B cell (primary cell): ENCODE results near the gene RNF220. TPM values are rescaled to one million over a fixed set of nuclear protein-coding genes. Genes with fewer than 3 reads are reported as not detected.

ENCODE experiments used
- ATAC-seq: fragments of 200-7000 bp; cut with Tn5 transposase; one replicate; pipeline ENCODE4 v1.10.0; 2021; ENCODE audit warnings: low read depth, mild to moderate bottlenecking, moderate number of reproducible peaks, moderate library complexity
- CTCF ChIA-PET: fragments of 350-600 bp; sonication (Branson Sonifier 250); formaldehyde crosslinking; loops from one replicate; lab custom pipeline; 2021; ENCODE audit warnings: antibody characterized with exemption, inconsistent platforms; lab: Charles Lee
- POLR2A ChIA-PET: fragments of 350-600 bp; sonication (Branson Sonifier 250); formaldehyde crosslinking; loops from one replicate; lab custom pipeline; 2021; ENCODE audit warnings: antibody characterized with exemption; lab: Charles Lee
- DNase-seq: peaks from one replicate; pipeline ENCODE4 v3.0.0; 2013
- H2AFZ ChIP-seq: 2 replicates; pipeline ENCODE4 v1.6.1; 2012; ENCODE audit warnings: mild to moderate bottlenecking, low read depth, low read length; ENCODE audit not compliant: insufficient read depth, poor library complexity, severe bottlenecking
- H3K27ac ChIP-seq, 2 donors: 1 replicate in 1 of 2; 2 replicates in 1 of 2; pipeline ENCODE4 v1.5.1; 2012 to 2013; ENCODE audit warnings: low read length in 2 of 2, mild to moderate bottlenecking in 2 of 2, moderate library complexity in 1 of 2
- H3K27me3 ChIP-seq, 4 experiments: fragments of 200-600 bp in 1 of 4; sonication (generic) in 1 of 4; replicated peaks in 1 of 4; 1 replicate in 2 of 4; 2 replicates in 2 of 4; pipeline versions ENCODE4 v1.6.1 to v1.7.0; 2013 to 2016; ENCODE audit warnings: low read length in 3 of 4, mild to moderate bottlenecking in 2 of 4, mixed read lengths in 1 of 4, moderate library complexity in 1 of 4; ENCODE audit not compliant: insufficient read depth in 4 of 4, control insufficient read depth in 3 of 4; ENCODE audit errors: control extremely low read depth in 1 of 4
- H3K36me3 ChIP-seq, 2 experiments: replicated peaks in 1 of 2; 1 replicate in 1 of 2; 2 replicates in 1 of 2; pipeline versions ENCODE4 v1.6.1 to v1.7.1; 2013; ENCODE audit warnings: low read length in 1 of 2; ENCODE audit not compliant: insufficient read depth in 2 of 2, control insufficient read depth in 1 of 2; ENCODE audit errors: control extremely low read depth in 1 of 2, extremely low read depth in 1 of 2
- H3K4me1 ChIP-seq, 2 donors: fragments of 200-600 bp in 1 of 2; sonication (generic) in 1 of 2; 1 replicate in 1 of 2; 2 replicates in 1 of 2; pipeline versions ENCODE4 v1.5.1 to v1.6.1; 2013 to 2017; ENCODE audit warnings: low read length in 2 of 2; ENCODE audit not compliant: control insufficient read depth in 2 of 2, insufficient read depth in 2 of 2
- H3K4me2 ChIP-seq: replicated peaks from 2 replicates; pipeline ENCODE3; 2012; ENCODE audit warnings: mild to moderate bottlenecking, low read depth, low read length; ENCODE audit not compliant: poor library complexity, severe bottlenecking
- H3K4me3 ChIP-seq, 5 experiments: fragments of 200-600 bp in 1 of 5; sonication (generic) in 1 of 5; 1 replicate in 3 of 5; 2 replicates in 2 of 5; pipeline versions ENCODE4 v1.5.1 to v1.7.0; 2011 to 2016; ENCODE audit warnings: low read length in 4 of 5, mild to moderate bottlenecking in 4 of 5, low read depth in 2 of 5, control low read depth in 1 of 5, moderate library complexity in 1 of 5; ENCODE audit not compliant: insufficient read depth in 1 of 5; ENCODE audit errors: control extremely low read depth in 1 of 5, extremely low read depth in 1 of 5
- H3K79me2 ChIP-seq: fragments of 200-600 bp; sonication (generic); one replicate; pipeline ENCODE4 v1.6.0; 2016; ENCODE audit warnings: low read length; ENCODE audit not compliant: control insufficient read depth, insufficient read depth
- H3K9ac ChIP-seq: fragments of 200-600 bp; sonication (generic); 2 replicates; pipeline ENCODE4 v1.6.1; 2017; ENCODE audit warnings: mild to moderate bottlenecking, low read length, moderate library complexity
- H3K9me3 ChIP-seq, 3 donors: one replicate each; pipeline versions ENCODE4 v1.6.1 to v1.7.1; 2013; ENCODE audit warnings: low read length in 2 of 3; ENCODE audit not compliant: control insufficient read depth in 2 of 3, insufficient read depth in 1 of 3; ENCODE audit errors: control extremely low read depth in 1 of 3
- H4K20me1 ChIP-seq: 2 replicates; pipeline ENCODE4 v1.6.0; 2012; ENCODE audit warnings: mild to moderate bottlenecking, low read length; ENCODE audit not compliant: insufficient read depth, control insufficient read depth, poor library complexity, severe bottlenecking
- H3K27ac Mint-ChIP-seq: one replicate; pipeline ENCODE4 v1.8.0; 2021; ENCODE audit warnings: mixed read lengths
- H3K27me3 Mint-ChIP-seq: one replicate; pipeline ENCODE4 v1.8.0; 2021; ENCODE audit warnings: mixed read lengths
- H3K4me1 Mint-ChIP-seq: one replicate; pipeline ENCODE4 v1.8.0; 2021; ENCODE audit warnings: mixed read lengths
- H3K4me3 Mint-ChIP-seq: one replicate; pipeline ENCODE4 v1.8.0; 2021; ENCODE audit warnings: mixed read lengths
- H3K9me3 Mint-ChIP-seq: one replicate; pipeline ENCODE4 v1.8.0; 2022; ENCODE audit warnings: mixed read lengths; ENCODE audit not compliant: insufficient read depth
- EZH2 ChIP-seq: IDR thresholded peaks from 2 replicates; pipeline ENCODE4 v1.6.1; 2012; ENCODE audit warnings: borderline replicate concordance, low read depth, mild to moderate bottlenecking, moderate library complexity, low read length; ENCODE audit not compliant: insufficient read depth, poor library complexity, severe bottlenecking
- WGBS: methylation state at CpG from one replicate; pipeline ENCODE4 v1.1.5; 2013; ENCODE audit warnings: missing lambda C conversion rate; ENCODE audit not compliant: insufficient coverage; 5-methylcytosine and 5-hydroxymethylcytosine counted together
- intact Hi-C: fragments of 100-400 bp; cut with micrococcal nuclease; formaldehyde crosslinking; loops from one replicate; pipeline ENCODE4 v1.10.0; 2022
- polyA plus RNA-seq: library from polyadenylated mRNA; depleted of rRNA; stranded (reverse); fragments of >200 nt; gene quantifications from 2 replicates; pipeline ENCODE4 v1.2.3, GENCODE V29; 2012
- total RNA-seq, 2 donors: library from RNA; stranded (reverse); fragments of 120-200 nt in 1 of 2; gene quantifications; 1 replicate in 1 of 2; 2 replicates in 1 of 2; pipeline versions ENCODE4 v1.2.3 to v1.2.4, GENCODE V29; 2013 to 2022
- TF ChIP-seq, protein P1 (sequence below): fragments of 200-600 bp; IDR thresholded peaks from one replicate; pipeline ENCODE4 v1.8.0; 2022; ENCODE audit warnings: antibody characterized with exemption, mild to moderate bottlenecking

The RNF220 gene
- total and polyA plus RNA-seq, 2 donors (not counting 1 experiment from before 2014, with no cell fraction given), result 115 to 141 TPM

DNA sequence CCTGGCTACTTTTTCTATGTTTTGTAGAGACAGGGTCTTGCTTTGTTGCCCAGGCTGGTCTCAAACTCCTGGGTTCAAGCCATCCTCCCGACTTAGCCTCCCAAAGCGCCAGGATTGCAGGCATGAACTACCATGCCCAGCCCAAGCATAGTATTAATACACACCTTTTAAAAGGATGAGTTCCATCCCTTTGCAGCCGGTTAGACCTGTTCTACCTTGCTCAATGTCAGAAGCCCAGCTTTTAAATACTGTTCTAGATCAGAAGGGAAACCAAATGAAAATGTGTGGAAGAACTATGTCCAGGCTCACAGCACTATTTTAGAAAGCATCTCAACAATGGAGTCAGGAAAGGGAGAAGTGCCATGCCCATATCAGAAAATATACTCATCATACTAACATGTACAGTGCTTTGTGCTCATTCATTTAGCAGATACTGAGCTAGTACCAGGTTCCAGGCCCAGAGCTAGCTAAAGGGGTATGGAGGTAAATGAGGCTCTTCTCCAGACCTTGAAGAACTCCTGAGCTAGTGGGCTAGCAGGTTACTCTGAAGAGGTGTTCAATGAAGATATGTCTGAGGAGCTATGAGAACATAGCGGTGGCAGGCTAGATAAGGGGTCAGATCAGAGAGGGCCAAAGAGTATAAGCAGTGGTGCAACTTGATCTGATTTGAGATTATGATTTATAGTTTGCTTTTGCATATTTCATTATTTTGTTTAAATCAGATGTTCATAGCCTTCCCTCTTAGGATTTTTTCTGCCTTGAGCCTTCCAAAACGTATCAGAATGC, 78.2 kb downstream of the RNF220 start:
- Histone ChIP-seq H3K36me3 (no peaks in the 10 kb centered on the region), H3K27ac (no peak overlapping the region), H3K4me1 (no peaks in the 10 kb centered on the region), H2AFZ (no peak overlapping the region), H4K20me1 (no peaks in the 10 kb centered on the region), H3K9ac (no peak overlapping the region), H3K27me3 (peaks cover 0 to 22% (median 3%) of the 10 kb centered on the region in 4 experiments), H3K79me2 (no peaks in the 10 kb centered on the region), H3K9me3 (no peaks in the 10 kb centered on the region), H3K4me2 (no peak overlapping the region), H3K4me3 (no peak overlapping the region)
- ChIA-PET POLR2A (no interaction called here), CTCF (interaction anchor here (0.5 kb wide), 1 partner anchor 20 kb away, joined by 3 read pairs; no protein-coding TSS in a partner anchor)
- peaks cover 34% of the 10 kb centered on the region for H3K27me3 Mint-ChIP-seq
- no peaks in the 10 kb centered on the region for H3K9me3 Mint-ChIP-seq
- TF ChIP-seq EZH2, result no peak
- TF ChIP-seq, protein P1, sequence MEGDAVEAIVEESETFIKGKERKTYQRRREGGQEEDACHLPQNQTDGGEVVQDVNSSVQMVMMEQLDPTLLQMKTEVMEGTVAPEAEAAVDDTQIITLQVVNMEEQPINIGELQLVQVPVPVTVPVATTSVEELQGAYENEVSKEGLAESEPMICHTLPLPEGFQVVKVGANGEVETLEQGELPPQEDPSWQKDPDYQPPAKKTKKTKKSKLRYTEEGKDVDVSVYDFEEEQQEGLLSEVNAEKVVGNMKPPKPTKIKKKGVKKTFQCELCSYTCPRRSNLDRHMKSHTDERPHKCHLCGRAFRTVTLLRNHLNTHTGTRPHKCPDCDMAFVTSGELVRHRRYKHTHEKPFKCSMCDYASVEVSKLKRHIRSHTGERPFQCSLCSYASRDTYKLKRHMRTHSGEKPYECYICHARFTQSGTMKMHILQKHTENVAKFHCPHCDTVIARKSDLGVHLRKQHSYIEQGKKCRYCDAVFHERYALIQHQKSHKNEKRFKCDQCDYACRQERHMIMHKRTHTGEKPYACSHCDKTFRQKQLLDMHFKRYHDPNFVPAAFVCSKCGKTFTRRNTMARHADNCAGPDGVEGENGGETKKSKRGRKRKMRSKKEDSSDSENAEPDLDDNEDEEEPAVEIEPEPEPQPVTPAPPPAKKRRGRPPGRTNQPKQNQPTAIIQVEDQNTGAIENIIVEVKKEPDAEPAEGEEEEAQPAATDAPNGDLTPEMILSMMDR, result no peak
- no peak overlapping the region for H3K4me3 Mint-ChIP-seq
- 90% methylated on average over 3 of the region's 5 CpGs for WGBS
- intact Hi-C loops, result no loop called here
- ATAC-seq, result no peak
- DNase-seq, result no peak
- peaks cover 2% of the 10 kb centered on the region for H3K4me1 Mint-ChIP-seq
- no peak overlapping the region for H3K27ac Mint-ChIP-seq

DNA sequence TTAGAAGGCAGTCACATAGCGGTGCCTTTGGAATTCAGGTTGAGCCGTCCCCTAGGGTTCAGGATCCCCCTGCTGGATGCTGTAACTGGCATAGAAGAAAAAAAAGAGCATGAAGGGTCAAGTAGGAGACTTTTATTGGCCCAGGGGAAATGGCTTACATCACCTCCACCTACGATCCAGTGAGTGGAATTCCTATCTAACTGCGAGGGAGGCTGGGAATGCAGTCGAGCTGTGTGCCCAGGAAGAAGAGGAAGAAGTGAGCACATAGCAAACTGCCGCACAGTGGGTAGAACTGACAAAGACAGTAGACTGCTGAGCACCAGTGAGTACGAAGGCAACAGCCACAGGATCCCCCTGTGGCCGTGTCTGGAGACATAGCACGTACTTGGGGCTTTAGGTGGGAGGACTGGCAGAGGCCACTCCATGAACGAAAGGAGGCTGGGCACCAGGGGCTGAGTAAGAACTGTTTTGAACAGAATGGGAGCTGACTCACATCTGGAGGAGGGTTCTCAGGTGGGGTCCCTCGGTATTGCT, 79.2 kb downstream of the RNF220 start:
- H3K27me3 Mint-ChIP-seq, result peaks cover 38% of the 10 kb centered on the region
- 77% methylated on average over 8 of the region's 11 CpGs for WGBS
- H3K36me3 ChIP-seq, result no peaks in the 10 kb centered on the region
- no peaks in the 10 kb centered on the region for H3K4me1 ChIP-seq
- TF ChIP-seq, protein P1, result no peak
- TF ChIP-seq EZH2, result no peak
- DNase-seq (no peak), ATAC-seq (no peak)
- intact Hi-C loops, result no loop called here
- no peak overlapping the region for H3K4me3 ChIP-seq
- no peaks in the 10 kb centered on the region for H3K79me2 ChIP-seq
- H3K9ac ChIP-seq, result no peak overlapping the region
- H3K9me3 ChIP-seq, result no peaks in the 10 kb centered on the region
- H3K27me3 ChIP-seq, result peaks cover 0 to 22% (median 3%) of the 10 kb centered on the region in 4 experiments
- H3K4me3 Mint-ChIP-seq, result no peak overlapping the region
- ChIA-PET POLR2A (no interaction called here), CTCF (no interaction called here)
- H3K27ac ChIP-seq, result no peak overlapping the region
- H3K9me3 Mint-ChIP-seq, result no peaks in the 10 kb centered on the region
- H3K27ac Mint-ChIP-seq, result no peak overlapping the region
- no peaks in the 10 kb centered on the region for H4K20me1 ChIP-seq
- peaks cover 2% of the 10 kb centered on the region for H3K4me1 Mint-ChIP-seq
- H2AFZ ChIP-seq, result no peak overlapping the region
- no peak overlapping the region for H3K4me2 ChIP-seq
